HepG2 (cell line): ENCODE results near the gene HEPACAM. TPM values are rescaled to one million over a fixed set of nuclear protein-coding genes. Genes with fewer than 3 reads are reported as not detected.

Experiments
- BRF2 ChIP-seq: sonication (generic); formaldehyde crosslinking; IDR thresholded peaks from 2 replicates; pipeline ENCODE4 v1.8.1; 2022; ENCODE audit warnings: mild to moderate bottlenecking, missing genetic modification reagents
- KAT7 ChIP-seq: IDR thresholded peaks from 2 replicates; pipeline ENCODE4 v1.6.1; 2018; ENCODE audit warnings: borderline replicate concordance, missing compliant biosample characterization
- MYC ChIP-seq: sonication (generic); formaldehyde crosslinking; IDR thresholded peaks from 2 replicates; pipeline ENCODE4 v1.9.0; 2021; ENCODE audit warnings: missing genetic modification reagents, borderline replicate concordance
- POLR2AphosphoS2 ChIP-seq: IDR thresholded peaks from 2 replicates; pipeline ENCODE4 v1.6.1; 2011; ENCODE audit warnings: low read depth, low read length, improper control_type of control experiment
- PRDM15 ChIP-seq: sonication (generic); formaldehyde crosslinking; IDR thresholded peaks from 2 replicates; pipeline ENCODE4 v1.4.0; 2020; ENCODE audit warnings: missing genetic modification reagents
- RFXAP ChIP-seq: sonication (generic); formaldehyde crosslinking; IDR thresholded peaks from 2 replicates; pipeline ENCODE4 v1.4.0; 2020; ENCODE audit warnings: missing genetic modification reagents, borderline replicate concordance
- SMAD9 ChIP-seq: sonication (generic); formaldehyde crosslinking; IDR thresholded peaks from 2 replicates; pipeline ENCODE4 v1.5.1; 2020; ENCODE audit warnings: mild to moderate bottlenecking, missing genetic modification reagents
- SNAPC4 ChIP-seq: sonication (generic); formaldehyde crosslinking; IDR thresholded peaks from 2 replicates; pipeline ENCODE4 v1.4.0; 2020; ENCODE audit warnings: mild to moderate bottlenecking, missing genetic modification reagents
- ZBTB43 ChIP-seq: sonication (generic); formaldehyde crosslinking; conservative IDR thresholded peaks from 2 replicates; pipeline ENCODE4 v1.4.0; 2020; ENCODE audit warnings: missing genetic modification reagents
- ZFYVE20 ChIP-seq: sonication (generic); formaldehyde crosslinking; IDR thresholded peaks from 2 replicates; pipeline ENCODE4 v1.8.0; 2023; ENCODE audit warnings: low read depth, mild to moderate bottlenecking, moderate library complexity, missing genetic modification reagents, borderline replicate concordance
- ZNF512B ChIP-seq: sonication (generic); formaldehyde crosslinking; IDR thresholded peaks from 2 replicates; pipeline ENCODE4 v1.5.1; 2020; ENCODE audit warnings: missing genetic modification reagents, mild to moderate bottlenecking, borderline replicate concordance
- ZNF572 ChIP-seq: sonication (generic); formaldehyde crosslinking; IDR thresholded peaks from 2 replicates; pipeline ENCODE4 v1.5.1; 2020; ENCODE audit warnings: mild to moderate bottlenecking, missing genetic modification reagents
- ZNF607 ChIP-seq: sonication (generic); formaldehyde crosslinking; IDR thresholded peaks from 2 replicates; pipeline ENCODE4 v1.5.1; 2020; ENCODE audit warnings: missing genetic modification reagents, mild to moderate bottlenecking, borderline replicate concordance
- polyA plus RNA-seq, 8 experiments: library from polyadenylated mRNA; depleted of rRNA in 3 of 8; stranded (reverse) in 7 of 8; unstranded in 1 of 8; fragments of >200 nt; fragmentation: Illumina TruSeq in 4 of 8; extraction: Trizol in 4 of 8; gene quantifications; 2 replicates each; pipeline versions ENCODE4 v1.2.1 to v1.2.3, GENCODE V29; 2011 to 2016; ENCODE audit warnings: low read depth in 4 of 8, missing spikeins in 1 of 8, mixed read lengths in 1 of 8; ENCODE audit not compliant: insufficient read depth in 1 of 8
- total RNA-seq, 5 experiments: library from RNA; depleted of rRNA; stranded (reverse); fragments of >200 nt; fragmentation: Illumina TruSeq; extraction: Trizol; gene quantifications; 2 replicates each; pipeline ENCODE4 v1.2.3, GENCODE V29; 2016; ENCODE audit warnings: low read depth in 1 of 5

Gene HEPACAM
- total and polyA plus RNA-seq, 2 of the 13 experiments (the other 11 are each of a cell fraction or from before 2014, with no cell fraction given), result 66.9 to 121 TPM

- TF ChIP-seq ZNF512B (CRISPR knock-in tag), result no peak
- peak; percentile 57; the same call in 1 of the 2 replicates for TF ChIP-seq ZBTB43 (CRISPR knock-in tag)
- TF ChIP-seq SMAD9 (CRISPR knock-in tag), result 0 out of 2 replicates have a peak, but pooled peaks have one; percentile 64
- 0 out of 2 replicates have a peak, but pooled peaks have one; percentile 45 for TF ChIP-seq SNAPC4 (CRISPR knock-in tag)
- TF ChIP-seq ZNF607 (CRISPR knock-in tag), result 0 out of 2 replicates have a peak, but pooled peaks have one; percentile 20
- peak; percentile 79; the same call in 1 of the 2 replicates for TF ChIP-seq PRDM15 (CRISPR knock-in tag)
- TF ChIP-seq RFXAP (CRISPR knock-in tag), result peak; percentile 53; the same call in 1 of the 2 replicates
- TF ChIP-seq MYC (CRISPR knock-in tag), result peak; percentile 91
- no peak for TF ChIP-seq ZFYVE20 (CRISPR knock-in tag)
- TF ChIP-seq ZNF572 (CRISPR knock-in tag), result no peak
- no peak for TF ChIP-seq BRF2 (CRISPR knock-in tag)
- no peak for TF ChIP-seq POLR2AphosphoS2
- peak; percentile 77 for TF ChIP-seq KAT7 (CRISPR knock-in tag)
These were observed 18.1 kb upstream of the HEPACAM start, which contains the start of gene CCDC15 (continued) for GRCh38 chr11:124953753-124954589.
